B cell (primary cell): ENCODE results near the gene AARS2. TPM values are rescaled to one million over a fixed set of nuclear protein-coding genes. Genes with fewer than 3 reads are reported as not detected.
A peak's percentile ranks its signal among the peaks of the same experiment; 100 is the strongest.

Source experiments
- ATAC-seq: fragments of 200-7000 bp; cut with Tn5 transposase; one replicate; pipeline ENCODE4 v1.10.0; 2021; ENCODE audit warnings: low read depth, mild to moderate bottlenecking, moderate number of reproducible peaks, moderate library complexity
- CTCF ChIA-PET: fragments of 350-600 bp; sonication (Branson Sonifier 250); formaldehyde crosslinking; loops from one replicate; lab custom pipeline; 2021; ENCODE audit warnings: antibody characterized with exemption, inconsistent platforms; lab: Charles Lee
- POLR2A ChIA-PET: fragments of 350-600 bp; sonication (Branson Sonifier 250); formaldehyde crosslinking; loops from one replicate; lab custom pipeline; 2021; ENCODE audit warnings: antibody characterized with exemption; lab: Charles Lee
- DNase-seq: peaks from one replicate; pipeline ENCODE4 v3.0.0; 2013
- H2AFZ ChIP-seq: 2 replicates; pipeline ENCODE4 v1.6.1; 2012; ENCODE audit warnings: mild to moderate bottlenecking, low read depth, low read length; ENCODE audit not compliant: insufficient read depth, poor library complexity, severe bottlenecking
- H3K27ac ChIP-seq, 2 donors: 1 replicate in 1 of 2; 2 replicates in 1 of 2; pipeline ENCODE4 v1.5.1; 2012 to 2013; ENCODE audit warnings: low read length in 2 of 2, mild to moderate bottlenecking in 2 of 2, moderate library complexity in 1 of 2
- H3K27me3 ChIP-seq, 4 experiments: fragments of 200-600 bp in 1 of 4; sonication (generic) in 1 of 4; replicated peaks in 1 of 4; 1 replicate in 2 of 4; 2 replicates in 2 of 4; pipeline versions ENCODE4 v1.6.1 to v1.7.0; 2013 to 2016; ENCODE audit warnings: low read length in 3 of 4, mild to moderate bottlenecking in 2 of 4, mixed read lengths in 1 of 4, moderate library complexity in 1 of 4; ENCODE audit not compliant: insufficient read depth in 4 of 4, control insufficient read depth in 3 of 4; ENCODE audit errors: control extremely low read depth in 1 of 4
- H3K36me3 ChIP-seq, 2 experiments: replicated peaks in 1 of 2; 1 replicate in 1 of 2; 2 replicates in 1 of 2; pipeline versions ENCODE4 v1.6.1 to v1.7.1; 2013; ENCODE audit warnings: low read length in 1 of 2; ENCODE audit not compliant: insufficient read depth in 2 of 2, control insufficient read depth in 1 of 2; ENCODE audit errors: control extremely low read depth in 1 of 2, extremely low read depth in 1 of 2
- H3K4me1 ChIP-seq, 2 donors: fragments of 200-600 bp in 1 of 2; sonication (generic) in 1 of 2; 1 replicate in 1 of 2; 2 replicates in 1 of 2; pipeline versions ENCODE4 v1.5.1 to v1.6.1; 2013 to 2017; ENCODE audit warnings: low read length in 2 of 2; ENCODE audit not compliant: control insufficient read depth in 2 of 2, insufficient read depth in 2 of 2
- H3K4me2 ChIP-seq: replicated peaks from 2 replicates; pipeline ENCODE3; 2012; ENCODE audit warnings: mild to moderate bottlenecking, low read depth, low read length; ENCODE audit not compliant: poor library complexity, severe bottlenecking
- H3K4me3 ChIP-seq, 5 experiments: fragments of 200-600 bp in 1 of 5; sonication (generic) in 1 of 5; 1 replicate in 3 of 5; 2 replicates in 2 of 5; pipeline versions ENCODE4 v1.5.1 to v1.7.0; 2011 to 2016; ENCODE audit warnings: low read length in 4 of 5, mild to moderate bottlenecking in 4 of 5, low read depth in 2 of 5, control low read depth in 1 of 5, moderate library complexity in 1 of 5; ENCODE audit not compliant: insufficient read depth in 1 of 5; ENCODE audit errors: control extremely low read depth in 1 of 5, extremely low read depth in 1 of 5
- H3K79me2 ChIP-seq: fragments of 200-600 bp; sonication (generic); one replicate; pipeline ENCODE4 v1.6.0; 2016; ENCODE audit warnings: low read length; ENCODE audit not compliant: control insufficient read depth, insufficient read depth
- H3K9ac ChIP-seq: fragments of 200-600 bp; sonication (generic); 2 replicates; pipeline ENCODE4 v1.6.1; 2017; ENCODE audit warnings: mild to moderate bottlenecking, low read length, moderate library complexity
- H3K9me3 ChIP-seq, 3 donors: one replicate each; pipeline versions ENCODE4 v1.6.1 to v1.7.1; 2013; ENCODE audit warnings: low read length in 2 of 3; ENCODE audit not compliant: control insufficient read depth in 2 of 3, insufficient read depth in 1 of 3; ENCODE audit errors: control extremely low read depth in 1 of 3
- H4K20me1 ChIP-seq: 2 replicates; pipeline ENCODE4 v1.6.0; 2012; ENCODE audit warnings: mild to moderate bottlenecking, low read length; ENCODE audit not compliant: insufficient read depth, control insufficient read depth, poor library complexity, severe bottlenecking
- H3K27ac Mint-ChIP-seq: one replicate; pipeline ENCODE4 v1.8.0; 2021; ENCODE audit warnings: mixed read lengths
- H3K27me3 Mint-ChIP-seq: one replicate; pipeline ENCODE4 v1.8.0; 2021; ENCODE audit warnings: mixed read lengths
- H3K4me1 Mint-ChIP-seq: one replicate; pipeline ENCODE4 v1.8.0; 2021; ENCODE audit warnings: mixed read lengths
- H3K4me3 Mint-ChIP-seq: one replicate; pipeline ENCODE4 v1.8.0; 2021; ENCODE audit warnings: mixed read lengths
- H3K9me3 Mint-ChIP-seq: one replicate; pipeline ENCODE4 v1.8.0; 2022; ENCODE audit warnings: mixed read lengths; ENCODE audit not compliant: insufficient read depth
- EZH2 ChIP-seq: IDR thresholded peaks from 2 replicates; pipeline ENCODE4 v1.6.1; 2012; ENCODE audit warnings: borderline replicate concordance, low read depth, mild to moderate bottlenecking, moderate library complexity, low read length; ENCODE audit not compliant: insufficient read depth, poor library complexity, severe bottlenecking
- WGBS: methylation state at CpG from one replicate; pipeline ENCODE4 v1.1.5; 2013; ENCODE audit warnings: missing lambda C conversion rate; ENCODE audit not compliant: insufficient coverage; 5-methylcytosine and 5-hydroxymethylcytosine counted together
- intact Hi-C: fragments of 100-400 bp; cut with micrococcal nuclease; formaldehyde crosslinking; loops from one replicate; pipeline ENCODE4 v1.10.0; 2022
- polyA plus RNA-seq: library from polyadenylated mRNA; depleted of rRNA; stranded (reverse); fragments of >200 nt; gene quantifications from 2 replicates; pipeline ENCODE4 v1.2.3, GENCODE V29; 2012
- total RNA-seq, 2 donors: library from RNA; stranded (reverse); fragments of 120-200 nt in 1 of 2; gene quantifications; 1 replicate in 1 of 2; 2 replicates in 1 of 2; pipeline versions ENCODE4 v1.2.3 to v1.2.4, GENCODE V29; 2013 to 2022
- TF ChIP-seq, protein P1 (sequence below): fragments of 200-600 bp; IDR thresholded peaks from one replicate; pipeline ENCODE4 v1.8.0; 2022; ENCODE audit warnings: antibody characterized with exemption, mild to moderate bottlenecking

The AARS2 gene
- total and polyA plus RNA-seq, 2 donors (not counting 1 experiment from before 2014, with no cell fraction given) = 11.3 to 21.3 TPM

- ChIA-PET CTCF (no interaction called here), POLR2A (interaction anchor here (7.9 kb wide), 1 partner anchor 13 kb away, joined by 105 read pairs; the partner anchor contains the start of gene HSP90AB1)
- intact Hi-C loops = loop anchor here (5.0 kb wide), 2 partner anchors 133 to 1088 kb away; partner anchors contain the start of genes MRPL14, SRF and TMEM63B
- peaks cover 4 to 56% of the 10 kb centered on the region in 2 experiments for H3K36me3 ChIP-seq
- peaks cover 39% of the 10 kb centered on the region for H4K20me1 ChIP-seq
- H3K27me3 ChIP-seq = no peaks in the 10 kb centered on the region
- H3K4me3 ChIP-seq = no peak overlapping the region
- H3K27me3 Mint-ChIP-seq = no peaks in the 10 kb centered on the region
- H3K27ac ChIP-seq = peak overlapping the region; percentile 96 to 98
- no peak overlapping the region for H3K9ac ChIP-seq
- no peak for DNase-seq
- H3K4me1 ChIP-seq = peaks cover 66 to 87% of the 10 kb centered on the region in 2 donors
- WGBS = 75% methylated on average over 8 of the region's 8 CpGs
- peak overlapping the region; percentile 95 for H3K4me2 ChIP-seq
- no peaks in the 10 kb centered on the region for H3K9me3 ChIP-seq
- H3K27ac Mint-ChIP-seq = peak overlapping the region; percentile 100
- peaks cover 53% of the 10 kb centered on the region for H3K79me2 ChIP-seq
- TF ChIP-seq EZH2 = no peak
- TF ChIP-seq, protein P1, sequence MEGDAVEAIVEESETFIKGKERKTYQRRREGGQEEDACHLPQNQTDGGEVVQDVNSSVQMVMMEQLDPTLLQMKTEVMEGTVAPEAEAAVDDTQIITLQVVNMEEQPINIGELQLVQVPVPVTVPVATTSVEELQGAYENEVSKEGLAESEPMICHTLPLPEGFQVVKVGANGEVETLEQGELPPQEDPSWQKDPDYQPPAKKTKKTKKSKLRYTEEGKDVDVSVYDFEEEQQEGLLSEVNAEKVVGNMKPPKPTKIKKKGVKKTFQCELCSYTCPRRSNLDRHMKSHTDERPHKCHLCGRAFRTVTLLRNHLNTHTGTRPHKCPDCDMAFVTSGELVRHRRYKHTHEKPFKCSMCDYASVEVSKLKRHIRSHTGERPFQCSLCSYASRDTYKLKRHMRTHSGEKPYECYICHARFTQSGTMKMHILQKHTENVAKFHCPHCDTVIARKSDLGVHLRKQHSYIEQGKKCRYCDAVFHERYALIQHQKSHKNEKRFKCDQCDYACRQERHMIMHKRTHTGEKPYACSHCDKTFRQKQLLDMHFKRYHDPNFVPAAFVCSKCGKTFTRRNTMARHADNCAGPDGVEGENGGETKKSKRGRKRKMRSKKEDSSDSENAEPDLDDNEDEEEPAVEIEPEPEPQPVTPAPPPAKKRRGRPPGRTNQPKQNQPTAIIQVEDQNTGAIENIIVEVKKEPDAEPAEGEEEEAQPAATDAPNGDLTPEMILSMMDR = no peak
- H2AFZ ChIP-seq = no peak overlapping the region
- H3K9me3 Mint-ChIP-seq = no peaks in the 10 kb centered on the region
- H3K4me1 Mint-ChIP-seq = peaks cover 84% of the 10 kb centered on the region
- peak overlapping the region; percentile 100 for H3K4me3 Mint-ChIP-seq
- ATAC-seq = no peak
These were observed 53.1 kb downstream of the AARS2 start for GRCh38 chr6:44260011-44260410.

GRCh38 chr6:44258921-44259320 is 54.2 kb downstream of the AARS2 start:
- Histone ChIP-seq H3K9me3 (no peaks in the 10 kb centered on the region), H3K36me3 (peaks cover 4 to 67% of the 10 kb centered on the region in 2 experiments), H3K4me3 (no peak overlapping the region), H3K4me1 (peaks cover 66 to 94% of the 10 kb centered on the region in 2 donors), H4K20me1 (peaks cover 46% of the 10 kb centered on the region), H3K9ac (no peak overlapping the region), H2AFZ (no peak overlapping the region), H3K79me2 (peaks cover 43% of the 10 kb centered on the region), H3K27me3 (no peaks in the 10 kb centered on the region), H3K27ac (peak overlapping the region; percentile 83 to 98), H3K4me2 (peak overlapping the region; percentile 97)
- DNase-seq = no peak
- Mint-ChIP-seq H3K4me3 (peak overlapping the region; percentile 88), H3K27me3 (no peaks in the 10 kb centered on the region), H3K4me1 (peaks cover 92% of the 10 kb centered on the region), H3K9me3 (no peaks in the 10 kb centered on the region), H3K27ac (peak overlapping the region; percentile 100)
- intact Hi-C loops = loop anchor here (5.0 kb wide), 1 partner anchor 632 kb away; the partner anchor contains the start of gene GTPBP2
- POLR2A ChIA-PET = interaction anchor here (4.3 to 7.9 kb wide), 2 partner anchors 12 kb away, joined by 87 to 105 read pairs; partner anchors contain the start of gene HSP90AB1
- no peak for TF ChIP-seq EZH2
- TF ChIP-seq, protein P1 = no peak
- no peak for ATAC-seq
- WGBS = 97% methylated on average over 3 of the region's 3 CpGs
- CTCF ChIA-PET = no interaction called here
